NCI-H82 treated with DMSO at 0.1 percent for 48 hours (cell line): ENCODE results near the gene TRPM5.

Source experiments
- DNase-seq: peaks from one replicate; lab custom pipeline; 2025; ENCODE audit not compliant: unreplicated experiment; lab: John Stamatoyannopoulos, UW

The TRPM5 gene

GRCh38 chr11:2422461-2423156 lies 21.7 kb downstream of the TRPM5 start:
- no peak for DNase-seq

GRCh38 chr11:2421996-2422395 lies 22.3 kb downstream of the TRPM5 start:
- DNase-seq, result no peak

DNA sequence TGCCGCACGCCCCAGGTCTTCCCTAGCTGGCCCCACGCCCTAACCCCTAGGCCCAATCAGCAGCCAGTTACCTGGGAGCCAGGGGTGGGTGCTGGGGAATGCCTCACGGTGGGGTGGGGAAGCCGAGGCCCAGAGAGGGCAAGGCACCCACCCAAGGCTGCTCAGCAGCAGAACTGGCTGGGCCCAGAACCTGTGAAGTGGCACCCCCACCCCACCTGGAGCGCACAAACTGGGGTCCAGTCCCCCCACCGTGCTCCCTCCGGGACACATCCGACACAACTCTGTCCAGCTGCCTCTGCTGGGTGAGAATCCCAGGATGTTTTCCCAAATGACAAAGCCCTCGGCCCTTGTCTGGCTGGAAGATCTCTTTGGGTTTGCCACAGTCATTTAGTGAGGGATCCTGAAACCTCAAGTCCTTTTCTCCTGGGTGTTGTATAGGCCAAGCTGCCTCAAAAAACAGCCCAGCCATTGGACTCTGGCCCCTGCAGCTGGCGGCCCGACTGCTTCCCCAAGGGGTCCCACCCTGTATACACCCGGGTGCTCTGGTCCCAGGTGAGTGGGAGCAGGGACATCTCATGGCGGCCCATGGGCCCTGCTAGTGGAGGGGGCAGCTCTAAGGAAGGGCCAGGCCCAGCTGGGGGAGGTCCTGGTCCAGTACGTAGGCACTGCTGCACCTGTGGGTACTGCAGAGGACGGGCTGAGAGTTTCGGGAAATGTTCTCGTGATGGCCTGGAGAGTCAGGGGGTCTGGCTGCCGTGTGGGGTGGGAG lies 22.9 kb downstream of the TRPM5 start:
- DNase-seq, result no peak

DNA sequence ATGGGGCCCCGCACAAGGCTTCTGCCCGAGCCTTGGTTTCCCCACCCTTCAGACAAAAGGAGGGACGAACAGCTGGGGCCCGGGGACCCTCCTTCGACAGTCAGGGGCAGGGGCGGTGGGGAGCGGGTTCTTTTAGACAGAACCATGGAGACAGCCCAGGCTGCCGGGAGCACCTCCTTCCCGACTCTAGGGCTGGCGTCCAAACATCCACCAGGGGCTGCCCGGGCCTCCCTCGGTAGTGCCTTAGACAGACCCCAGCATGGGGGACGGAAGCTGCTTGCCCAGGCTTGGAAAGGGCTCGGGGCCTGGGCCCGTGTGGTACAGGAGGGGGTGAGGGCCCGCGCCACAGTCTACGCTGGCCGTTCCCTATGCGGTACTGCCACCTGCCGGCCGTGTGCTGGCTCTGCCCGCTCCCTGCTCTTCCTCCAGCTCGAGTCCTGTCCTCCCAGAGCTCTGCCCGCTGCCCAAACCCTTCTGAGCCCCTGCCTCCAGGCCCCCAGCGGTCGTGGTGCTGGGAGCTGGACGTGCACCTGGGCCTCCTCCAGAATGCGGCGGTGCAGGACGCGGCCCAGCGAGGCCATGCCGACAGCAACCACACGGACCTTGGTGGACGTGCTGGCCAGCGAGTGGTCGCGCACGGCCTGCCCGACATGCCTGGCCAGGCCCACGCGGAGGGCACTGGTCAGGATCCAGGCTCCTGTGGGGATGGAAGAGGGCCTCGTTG lies 23.6 kb downstream of the TRPM5 start:
- DNase-seq, result peak; percentile 1

DNA sequence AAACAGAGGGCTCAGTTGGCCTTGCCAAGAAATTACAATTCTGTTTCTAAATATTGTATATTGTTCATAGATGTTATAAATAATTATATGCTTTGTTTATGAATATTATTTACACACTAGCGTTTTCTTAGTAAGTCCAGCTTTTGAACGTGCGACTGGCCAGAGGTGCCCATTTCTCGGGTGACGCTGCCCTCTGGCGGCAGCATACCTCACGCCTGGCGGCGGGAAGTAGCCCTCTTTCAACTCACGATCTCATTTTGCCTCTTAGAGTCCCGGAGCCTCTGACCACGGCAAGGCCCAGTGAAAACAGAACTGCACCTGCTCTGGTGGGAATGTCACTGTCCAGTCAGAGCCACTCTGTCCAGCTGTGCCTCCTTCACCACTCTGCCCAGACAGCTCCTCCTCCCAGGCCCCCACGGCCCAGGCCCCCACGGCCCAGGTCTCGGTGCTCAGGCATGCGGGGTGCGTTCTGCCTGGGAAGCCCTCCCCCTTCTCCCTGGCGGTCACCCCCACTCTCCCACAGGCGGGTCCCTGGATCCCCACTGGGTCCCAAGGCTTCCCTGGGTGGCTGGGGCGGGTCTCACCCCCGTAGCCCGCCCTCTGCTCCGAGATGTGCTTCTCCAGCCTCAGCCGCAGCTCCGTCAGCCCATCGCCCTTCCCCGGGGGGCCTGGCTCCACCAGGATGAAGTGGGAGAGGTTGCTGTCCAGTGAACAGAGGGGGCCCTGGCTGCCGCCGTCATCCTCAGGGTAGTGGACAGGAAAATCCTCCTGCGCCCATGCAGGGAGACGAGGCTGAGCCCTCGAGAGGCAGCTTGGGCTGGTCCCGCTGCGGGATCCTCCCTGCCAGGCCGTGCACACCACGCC lies 24.4 kb downstream of the TRPM5 start:
- no peak for DNase-seq

- no peak for DNase-seq
These were observed 25.5 kb downstream of the TRPM5 start for GRCh38 chr11:2418693-2419360.

DNA sequence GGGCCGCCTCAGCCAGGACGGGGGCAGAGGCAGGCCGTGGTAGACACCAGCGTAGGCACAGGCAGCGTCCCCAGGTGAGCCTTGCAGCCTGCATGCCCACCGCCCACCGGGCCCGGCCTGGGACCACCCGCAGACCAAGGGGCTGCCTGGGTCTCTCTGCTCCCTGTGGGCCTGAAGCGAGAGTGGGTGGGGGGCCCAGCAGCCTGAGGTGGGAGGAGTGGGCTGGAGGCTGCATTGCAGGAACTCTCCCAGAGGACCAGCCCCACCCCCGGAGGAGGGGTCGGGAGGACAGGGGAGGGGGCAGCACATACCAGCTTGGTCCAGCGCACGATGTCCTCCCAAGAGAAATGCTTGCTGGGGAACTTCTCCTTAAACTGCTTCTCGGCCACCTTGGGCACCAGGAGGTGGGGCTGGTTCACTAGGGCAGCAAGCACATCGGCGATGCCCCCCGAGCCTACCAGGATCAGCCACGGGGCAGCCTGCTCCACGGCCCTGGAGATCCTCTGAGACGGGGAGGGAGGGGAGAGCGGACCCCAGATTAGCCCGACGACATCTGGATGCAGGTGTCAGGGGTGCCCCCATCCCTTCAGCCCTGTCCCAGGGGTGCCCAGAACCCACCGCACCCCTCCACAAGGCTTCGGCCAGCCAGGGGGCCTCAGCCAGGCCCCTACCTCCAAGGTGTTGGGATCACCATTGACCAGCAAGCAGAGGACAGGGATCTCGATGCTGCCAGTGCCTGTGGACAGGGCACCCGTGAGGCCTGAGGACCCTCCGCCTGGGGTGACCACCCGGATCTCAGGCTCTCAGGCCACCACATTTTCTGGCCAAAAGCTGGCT lies 26.2 kb downstream of the TRPM5 start:
- DNase-seq, result no peak

GRCh38 chr11:2416765-2417164 lies 27.5 kb downstream of the TRPM5 start:
- DNase-seq, result no peak

DNA sequence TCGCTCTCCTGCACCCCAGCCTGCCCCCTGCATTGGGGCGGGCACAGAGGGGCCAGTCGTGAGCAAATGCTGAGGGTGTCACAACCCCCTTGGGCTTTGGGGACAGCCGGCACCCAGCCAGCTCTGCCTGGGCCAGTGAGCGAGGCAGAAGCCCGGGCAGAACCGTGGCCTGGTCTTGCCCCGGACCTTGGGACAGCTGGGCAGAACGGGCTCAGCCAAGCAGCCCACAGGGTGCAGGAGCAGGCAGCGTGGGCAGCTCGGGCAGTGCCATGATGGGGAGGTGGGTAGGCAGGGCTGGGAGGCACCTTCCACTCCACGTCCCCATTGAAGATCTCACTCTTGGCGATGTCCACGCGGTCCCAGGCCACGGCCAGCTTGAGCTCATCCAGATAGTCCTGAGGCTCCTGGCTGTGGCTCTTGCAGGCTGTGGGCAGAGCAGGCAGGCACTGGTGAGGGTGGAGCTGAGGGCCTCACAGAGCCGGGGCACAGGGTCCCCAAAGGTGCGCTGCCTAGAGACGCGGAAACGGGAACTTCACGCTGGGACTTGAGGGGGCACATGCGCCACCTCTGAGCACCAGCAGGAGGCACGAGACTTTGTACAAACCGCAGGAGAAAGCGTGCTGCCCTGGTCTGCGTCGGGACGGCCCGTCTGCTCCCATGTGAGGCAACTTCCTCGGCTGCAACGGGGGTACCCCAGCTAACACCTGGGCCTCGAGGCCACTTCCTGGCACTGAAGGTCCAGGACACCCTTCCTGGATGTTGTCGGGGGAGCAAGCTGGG lies 28.5 kb downstream of the TRPM5 start:
- DNase-seq, result no peak

GRCh38 chr11:2415171-2415570 lies 29.1 kb downstream of the TRPM5 start:
- DNase-seq, result no peak

DNA sequence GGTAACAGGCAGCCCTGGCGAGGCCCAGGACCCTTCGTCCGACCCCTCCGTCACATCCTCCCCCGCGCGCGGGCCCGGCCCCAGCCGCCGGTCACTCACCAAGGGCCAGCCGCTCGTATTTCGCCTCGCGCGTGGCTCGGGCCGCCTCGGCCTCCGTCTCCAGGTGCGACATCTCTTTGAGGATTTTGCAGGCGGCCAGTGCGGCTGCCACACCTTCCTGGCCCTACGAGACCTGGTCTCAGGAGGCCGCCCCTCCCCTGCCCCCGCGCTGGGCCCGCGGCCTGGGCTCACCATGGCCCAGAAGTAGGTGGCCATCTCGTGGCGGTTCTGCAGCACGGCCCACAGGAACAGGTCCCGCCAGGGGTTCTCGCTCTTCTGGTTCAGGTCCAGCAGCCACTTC lies 29.7 kb downstream of the TRPM5 start:
- DNase-seq, result no peak

DNA sequence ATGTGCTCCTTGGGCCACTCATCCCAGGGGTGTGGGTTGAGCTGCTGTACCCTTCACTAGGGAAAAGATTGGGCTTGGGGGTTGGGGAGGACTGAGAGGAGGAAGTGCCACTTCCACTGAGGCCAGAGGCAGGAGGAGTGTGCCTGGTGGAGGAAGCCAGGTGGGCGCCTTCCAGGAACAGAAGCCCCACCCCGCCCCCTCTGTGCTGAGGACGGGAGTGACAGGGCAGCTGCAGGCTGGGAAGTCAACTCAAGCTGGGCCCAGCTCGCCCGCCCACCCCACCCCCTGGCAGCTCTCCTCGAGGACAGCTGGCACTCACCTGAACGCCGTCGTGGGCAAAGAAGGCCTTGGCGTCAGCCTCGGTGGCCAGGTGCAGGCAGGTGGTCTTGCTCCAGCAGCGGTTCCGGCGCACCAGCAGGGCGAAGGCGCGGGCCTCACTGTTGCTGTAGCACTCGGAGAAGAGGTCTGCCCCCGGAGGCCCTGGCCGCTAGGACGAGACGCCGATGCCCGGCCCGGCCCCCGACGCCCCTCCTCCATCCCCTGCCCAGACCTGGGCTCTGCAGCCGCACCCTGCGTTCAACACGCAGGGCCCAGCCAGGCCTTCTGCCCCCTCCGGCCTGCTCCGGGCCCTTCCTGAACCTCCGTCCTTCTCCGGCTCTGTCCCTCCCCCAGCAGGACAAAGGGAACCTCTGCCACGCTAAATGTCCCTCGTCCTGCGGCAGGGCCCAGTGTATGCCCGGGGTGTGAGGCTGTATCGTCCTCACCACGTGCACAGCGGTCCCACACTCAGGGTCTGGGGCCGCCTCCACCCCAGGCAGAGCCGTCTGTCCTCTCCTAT lies 30.4 kb downstream of the TRPM5 start:
- no peak for DNase-seq

- DNase-seq, result no peak
These were observed 32.0 kb downstream of the TRPM5 start for GRCh38 chr11:2412323-2412722.

- no peak for DNase-seq
These were observed 32.6 kb downstream of the TRPM5 start for GRCh38 chr11:2411446-2412305.

DNA sequence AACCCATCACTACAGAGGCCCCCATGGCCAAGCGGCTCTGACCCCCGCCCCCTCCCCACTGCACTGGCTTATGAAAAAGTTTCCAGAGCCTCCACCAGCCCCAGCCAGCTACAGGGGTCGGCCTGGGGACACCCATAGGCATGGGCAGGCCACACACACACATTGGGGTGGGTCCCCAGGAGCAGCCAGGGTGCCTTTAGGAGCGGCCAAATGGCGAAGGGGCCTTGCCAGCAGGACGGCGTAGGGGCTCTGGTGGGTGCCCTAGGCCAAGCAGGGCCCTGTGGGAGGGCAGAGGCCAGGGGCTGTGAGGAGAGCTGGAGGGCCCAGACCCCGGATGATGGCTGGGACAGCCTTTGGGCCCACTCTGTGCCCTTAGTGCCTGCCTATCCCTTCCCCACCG lies 33.7 kb downstream of the TRPM5 start:
- DNase-seq, result no peak

DNA sequence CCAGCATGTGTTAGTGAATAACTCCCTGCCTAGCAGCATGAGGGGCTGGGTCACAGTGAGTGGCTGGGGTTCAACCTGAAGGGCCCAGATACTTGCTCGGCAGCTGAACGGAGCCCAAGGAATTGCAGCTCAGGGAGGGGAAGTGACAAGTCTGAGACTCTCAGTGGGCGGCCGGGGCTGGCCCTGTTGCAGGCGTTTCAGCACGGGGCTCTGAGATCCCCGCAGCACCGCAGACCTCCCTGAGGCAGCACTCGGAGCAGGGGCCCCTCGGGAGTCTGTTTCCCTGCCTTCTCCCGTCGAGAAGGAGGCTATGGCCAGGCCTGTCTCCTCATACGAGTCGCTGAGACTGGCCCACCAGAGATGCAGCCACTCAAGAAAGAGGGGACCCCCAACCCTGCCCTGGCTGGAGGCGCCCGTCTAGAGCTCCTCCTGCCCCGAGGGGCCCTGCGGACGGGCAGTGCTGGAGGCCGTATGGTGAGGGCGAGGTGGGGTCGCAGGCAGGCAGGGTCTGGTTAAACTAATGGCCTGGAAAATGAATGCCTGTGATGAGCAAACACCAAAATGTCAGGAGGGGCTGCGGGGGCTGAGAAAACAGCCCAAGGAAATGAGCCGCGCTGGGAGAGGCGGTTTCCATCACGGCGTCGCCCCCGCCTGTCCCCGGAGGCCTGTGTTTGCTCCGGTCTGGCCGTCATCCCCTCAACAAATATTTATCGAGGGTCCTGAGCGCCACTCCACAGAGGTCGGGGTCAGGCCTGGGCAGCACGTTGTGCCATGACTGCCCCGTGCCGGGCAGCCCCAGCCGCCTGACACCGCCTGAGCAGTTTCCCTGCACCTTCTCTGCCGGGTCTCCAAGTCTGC lies 34.5 kb downstream of the TRPM5 start:
- no peak for DNase-seq
